Inferior parietal cortex (tissue), 1 donor: ENCODE data around the gene PDE7B.

Source experiments
- DNase-seq: peaks from one replicate; pipeline ENCODE4 v3.0.0-alpha.2; 2016; ENCODE audit errors: extremely low spot score

Gene PDE7B

DNA sequence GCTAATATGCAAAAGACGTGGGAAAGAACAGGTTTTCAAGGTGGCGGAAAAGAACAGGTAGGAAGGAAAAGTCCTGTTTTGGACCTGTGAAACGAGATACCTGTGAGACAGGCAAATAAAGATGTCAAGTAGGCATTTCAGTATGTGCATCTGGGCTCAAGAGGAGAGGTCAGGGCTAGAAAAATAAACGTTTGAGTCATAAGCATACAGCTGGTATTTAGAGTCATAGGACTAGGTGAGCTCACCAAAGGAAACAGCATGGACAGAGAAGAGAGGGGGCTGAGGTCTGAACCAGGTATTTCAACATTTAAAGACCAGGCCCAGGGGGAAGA, 383.7 kb downstream of the PDE7B start:
- DNase-seq = no peak

DNA sequence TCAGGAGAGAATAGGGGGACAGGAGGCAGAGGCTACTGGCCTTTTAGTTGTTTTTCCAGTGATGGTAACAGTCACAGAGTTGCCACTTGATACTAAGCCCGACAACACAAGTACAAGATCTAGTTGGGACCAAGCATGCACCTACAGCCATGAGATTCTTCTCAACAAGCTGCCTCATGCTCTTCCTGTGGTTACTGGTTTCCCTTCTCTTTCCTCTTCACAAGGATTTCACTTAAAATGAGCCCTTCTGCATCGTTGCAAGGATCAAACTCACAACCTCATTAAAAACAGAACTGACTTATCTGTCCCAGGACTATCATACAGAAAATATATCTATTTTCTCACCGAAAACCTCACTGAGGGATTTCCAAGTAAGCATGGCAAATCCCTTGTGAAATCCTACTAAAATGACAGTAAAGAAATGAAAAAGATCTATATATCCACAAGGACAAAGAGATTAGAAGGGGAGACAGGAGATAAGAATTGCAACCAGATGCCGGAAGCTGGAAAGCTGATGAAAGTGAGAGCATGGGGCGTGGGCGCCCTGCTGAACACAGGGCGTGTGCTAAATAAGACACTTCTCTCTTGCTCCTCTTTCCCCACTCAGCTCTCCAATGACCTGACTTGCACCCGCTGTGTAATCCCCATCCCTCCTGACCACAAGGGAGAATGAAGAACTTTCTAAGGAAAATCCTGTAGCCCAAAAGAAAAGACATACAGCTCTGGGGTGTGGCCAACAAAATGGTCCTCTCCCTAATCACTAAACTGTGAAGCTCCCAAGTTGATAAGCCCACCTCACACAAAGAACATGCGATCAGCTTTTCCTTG, 385.2 kb downstream of the PDE7B start:
- DNase-seq = no peak

- no peak for DNase-seq
Measured at GRCh38 chr6:136244061-136244616, 392.6 kb downstream of the PDE7B start.
